ENCODE measurements around the gene PCNX1.

Gene PCNX1

DNA sequence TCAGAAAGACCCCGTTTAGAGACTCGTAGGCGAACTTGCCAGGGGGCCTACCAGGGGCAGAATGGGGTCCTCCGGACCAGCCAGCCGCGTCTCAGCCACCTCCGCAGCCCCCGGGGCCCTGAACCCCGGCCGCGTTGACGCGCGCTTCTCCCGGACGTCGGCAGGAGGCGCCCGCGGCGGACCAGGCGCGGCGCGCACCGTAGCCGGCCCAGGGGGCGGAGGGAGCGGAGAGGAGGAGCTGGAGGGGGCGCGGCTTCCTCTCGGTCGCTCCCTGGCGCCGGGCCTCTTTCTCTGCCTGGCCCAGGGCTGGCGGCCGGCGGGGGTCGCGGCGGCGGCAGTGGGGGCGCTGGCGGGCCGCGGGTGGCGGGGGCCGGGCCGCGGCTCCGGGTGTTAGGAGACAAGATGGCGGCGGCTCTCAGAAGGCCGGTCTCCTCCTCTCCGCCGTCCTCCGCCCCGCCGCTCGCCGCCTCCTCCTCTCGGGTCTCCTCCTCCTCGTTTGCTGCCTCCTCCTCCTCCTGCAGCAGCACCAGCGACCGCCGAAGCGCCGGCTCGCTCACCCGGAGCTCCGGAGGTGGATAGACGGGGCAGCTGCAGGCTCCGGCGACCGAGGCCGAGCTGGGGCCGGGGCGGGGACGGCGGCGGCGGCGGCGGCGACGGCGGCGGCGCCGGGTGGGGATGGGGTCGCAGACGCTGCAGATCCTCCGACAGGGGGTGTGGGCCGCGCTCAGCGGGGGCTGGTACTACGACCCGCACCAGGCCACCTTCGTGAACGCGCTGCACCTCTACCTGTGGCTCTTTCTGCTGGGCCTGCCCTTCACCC is at the start of gene PCNX1:
PCNX1 (plus strand) TSS at position 284 of the 820 bp plus-strand sequence; CDS start at position 676, 392 bp downstream.
- TF ChIP-seq ZC3H10 (CRISPR knock-in tag; IDR thresholded peaks at IDR 0.05) (no peak), ZNF565 (CRISPR knock-in tag; conservative IDR thresholded peaks at IDR 0.05; ENCODE audit: low read depth) (no peak)
- TF ChIP-seq, protein P1, sequence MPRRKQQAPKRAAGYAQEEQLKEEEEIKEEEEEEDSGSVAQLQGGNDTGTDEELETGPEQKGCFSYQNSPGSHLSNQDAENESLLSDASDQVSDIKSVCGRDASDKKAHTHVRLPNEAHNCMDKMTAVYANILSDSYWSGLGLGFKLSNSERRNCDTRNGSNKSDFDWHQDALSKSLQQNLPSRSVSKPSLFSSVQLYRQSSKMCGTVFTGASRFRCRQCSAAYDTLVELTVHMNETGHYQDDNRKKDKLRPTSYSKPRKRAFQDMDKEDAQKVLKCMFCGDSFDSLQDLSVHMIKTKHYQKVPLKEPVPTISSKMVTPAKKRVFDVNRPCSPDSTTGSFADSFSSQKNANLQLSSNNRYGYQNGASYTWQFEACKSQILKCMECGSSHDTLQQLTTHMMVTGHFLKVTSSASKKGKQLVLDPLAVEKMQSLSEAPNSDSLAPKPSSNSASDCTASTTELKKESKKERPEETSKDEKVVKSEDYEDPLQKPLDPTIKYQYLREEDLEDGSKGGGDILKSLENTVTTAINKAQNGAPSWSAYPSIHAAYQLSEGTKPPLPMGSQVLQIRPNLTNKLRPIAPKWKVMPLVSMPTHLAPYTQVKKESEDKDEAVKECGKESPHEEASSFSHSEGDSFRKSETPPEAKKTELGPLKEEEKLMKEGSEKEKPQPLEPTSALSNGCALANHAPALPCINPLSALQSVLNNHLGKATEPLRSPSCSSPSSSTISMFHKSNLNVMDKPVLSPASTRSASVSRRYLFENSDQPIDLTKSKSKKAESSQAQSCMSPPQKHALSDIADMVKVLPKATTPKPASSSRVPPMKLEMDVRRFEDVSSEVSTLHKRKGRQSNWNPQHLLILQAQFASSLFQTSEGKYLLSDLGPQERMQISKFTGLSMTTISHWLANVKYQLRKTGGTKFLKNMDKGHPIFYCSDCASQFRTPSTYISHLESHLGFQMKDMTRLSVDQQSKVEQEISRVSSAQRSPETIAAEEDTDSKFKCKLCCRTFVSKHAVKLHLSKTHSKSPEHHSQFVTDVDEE (CRISPR knock-in tag; IDR thresholded peaks at IDR 0.05) = 0 out of 2 replicates have a peak, but pooled peaks have one; percentile 48
- ATAC-seq = peak; percentile 71

DNA sequence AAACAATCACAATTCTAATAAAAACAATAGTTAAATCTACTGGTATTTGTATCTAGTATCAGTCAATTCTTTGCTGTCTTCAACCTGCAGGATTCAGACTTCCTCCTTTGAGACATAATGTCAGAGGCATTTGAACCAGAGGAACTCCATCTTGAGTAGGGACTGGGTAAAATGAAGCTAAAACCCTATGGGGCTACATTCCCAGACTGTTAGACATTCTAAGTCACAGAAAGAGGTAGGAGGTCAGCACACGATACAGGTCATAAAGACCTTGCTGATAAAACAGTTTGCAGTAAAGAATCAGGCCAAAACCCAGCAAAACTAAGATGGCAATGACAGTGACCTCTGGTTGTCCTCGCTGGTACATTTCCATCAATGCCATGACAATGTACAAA is 49.8 kb upstream of the PCNX1 start:
- no peak for ATAC-seq
- TF ChIP-seq, protein P2, sequence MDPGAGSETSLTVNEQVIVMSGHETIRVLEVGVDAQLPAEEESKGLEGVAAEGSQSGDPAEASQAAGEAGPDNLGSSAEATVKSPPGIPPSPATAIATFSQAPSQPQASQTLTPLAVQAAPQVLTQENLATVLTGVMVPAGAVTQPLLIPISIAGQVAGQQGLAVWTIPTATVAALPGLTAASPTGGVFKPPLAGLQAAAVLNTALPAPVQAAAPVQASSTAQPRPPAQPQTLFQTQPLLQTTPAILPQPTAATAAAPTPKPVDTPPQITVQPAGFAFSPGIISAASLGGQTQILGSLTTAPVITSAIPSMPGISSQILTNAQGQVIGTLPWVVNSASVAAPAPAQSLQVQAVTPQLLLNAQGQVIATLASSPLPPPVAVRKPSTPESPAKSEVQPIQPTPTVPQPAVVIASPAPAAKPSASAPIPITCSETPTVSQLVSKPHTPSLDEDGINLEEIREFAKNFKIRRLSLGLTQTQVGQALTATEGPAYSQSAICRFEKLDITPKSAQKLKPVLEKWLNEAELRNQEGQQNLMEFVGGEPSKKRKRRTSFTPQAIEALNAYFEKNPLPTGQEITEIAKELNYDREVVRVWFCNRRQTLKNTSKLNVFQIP (CRISPR knock-in tag; IDR thresholded peaks at IDR 0.05; ENCODE audit: borderline replicate concordance, low read depth) = no peak
- TF ChIP-seq ZC3H10 (CRISPR knock-in tag; IDR thresholded peaks at IDR 0.05) (no peak), ZNF565 (CRISPR knock-in tag; conservative IDR thresholded peaks at IDR 0.05; ENCODE audit: low read depth) (no peak), SNAI2 (CRISPR knock-in tag; IDR thresholded peaks at IDR 0.05) (no peak), BACH2 (CRISPR knock-in tag; IDR thresholded peaks at IDR 0.05; ENCODE audit: borderline replicate concordance) (no peak), PPARA (CRISPR knock-in tag; IDR thresholded peaks at IDR 0.05; ENCODE audit: borderline replicate concordance) (no peak), TCF4 (CRISPR knock-in tag; IDR thresholded peaks at IDR 0.05; ENCODE audit: borderline replicate concordance) (no peak), RARB (CRISPR knock-in tag; IDR thresholded peaks at IDR 0.05) (no peak), GLIS3 (CRISPR knock-in tag; IDR thresholded peaks at IDR 0.05) (no peak), ZNF8 (CRISPR knock-in tag; IDR thresholded peaks at IDR 0.05) (no peak), ARNTL (CRISPR knock-in tag; IDR thresholded peaks at IDR 0.05; ENCODE audit: borderline replicate concordance, low read depth) (no peak), CSDC2 (CRISPR knock-in tag; IDR thresholded peaks at IDR 0.05) (no peak), ISL1 (CRISPR knock-in tag; IDR thresholded peaks at IDR 0.05) (no peak), ZFP30 (CRISPR knock-in tag; IDR thresholded peaks at IDR 0.05) (no peak), ESRRG (CRISPR knock-in tag; IDR thresholded peaks at IDR 0.05) (no peak)
- TF ChIP-seq, protein P3, sequence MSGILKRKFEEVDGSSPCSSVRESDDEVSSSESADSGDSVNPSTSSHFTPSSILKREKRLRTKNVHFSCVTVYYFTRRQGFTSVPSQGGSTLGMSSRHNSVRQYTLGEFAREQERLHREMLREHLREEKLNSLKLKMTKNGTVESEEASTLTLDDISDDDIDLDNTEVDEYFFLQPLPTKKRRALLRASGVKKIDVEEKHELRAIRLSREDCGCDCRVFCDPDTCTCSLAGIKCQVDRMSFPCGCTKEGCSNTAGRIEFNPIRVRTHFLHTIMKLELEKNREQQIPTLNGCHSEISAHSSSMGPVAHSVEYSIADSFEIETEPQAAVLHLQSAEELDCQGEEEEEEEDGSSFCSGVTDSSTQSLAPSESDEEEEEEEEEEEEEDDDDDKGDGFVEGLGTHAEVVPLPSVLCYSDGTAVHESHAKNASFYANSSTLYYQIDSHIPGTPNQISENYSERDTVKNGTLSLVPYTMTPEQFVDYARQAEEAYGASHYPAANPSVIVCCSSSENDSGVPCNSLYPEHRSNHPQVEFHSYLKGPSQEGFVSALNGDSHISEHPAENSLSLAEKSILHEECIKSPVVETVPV (CRISPR knock-in tag; IDR thresholded peaks at IDR 0.05) = no peak
- TF ChIP-seq, protein P1 (CRISPR knock-in tag; IDR thresholded peaks at IDR 0.05) = no peak
- TF ChIP-seq, protein P4, sequence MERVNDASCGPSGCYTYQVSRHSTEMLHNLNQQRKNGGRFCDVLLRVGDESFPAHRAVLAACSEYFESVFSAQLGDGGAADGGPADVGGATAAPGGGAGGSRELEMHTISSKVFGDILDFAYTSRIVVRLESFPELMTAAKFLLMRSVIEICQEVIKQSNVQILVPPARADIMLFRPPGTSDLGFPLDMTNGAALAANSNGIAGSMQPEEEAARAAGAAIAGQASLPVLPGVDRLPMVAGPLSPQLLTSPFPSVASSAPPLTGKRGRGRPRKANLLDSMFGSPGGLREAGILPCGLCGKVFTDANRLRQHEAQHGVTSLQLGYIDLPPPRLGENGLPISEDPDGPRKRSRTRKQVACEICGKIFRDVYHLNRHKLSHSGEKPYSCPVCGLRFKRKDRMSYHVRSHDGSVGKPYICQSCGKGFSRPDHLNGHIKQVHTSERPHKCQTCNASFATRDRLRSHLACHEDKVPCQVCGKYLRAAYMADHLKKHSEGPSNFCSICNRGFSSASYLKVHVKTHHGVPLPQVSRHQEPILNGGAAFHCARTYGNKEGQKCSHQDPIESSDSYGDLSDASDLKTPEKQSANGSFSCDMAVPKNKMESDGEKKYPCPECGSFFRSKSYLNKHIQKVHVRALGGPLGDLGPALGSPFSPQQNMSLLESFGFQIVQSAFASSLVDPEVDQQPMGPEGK (CRISPR knock-in tag; IDR thresholded peaks at IDR 0.05; ENCODE audit: borderline replicate concordance) = no peak

DNA sequence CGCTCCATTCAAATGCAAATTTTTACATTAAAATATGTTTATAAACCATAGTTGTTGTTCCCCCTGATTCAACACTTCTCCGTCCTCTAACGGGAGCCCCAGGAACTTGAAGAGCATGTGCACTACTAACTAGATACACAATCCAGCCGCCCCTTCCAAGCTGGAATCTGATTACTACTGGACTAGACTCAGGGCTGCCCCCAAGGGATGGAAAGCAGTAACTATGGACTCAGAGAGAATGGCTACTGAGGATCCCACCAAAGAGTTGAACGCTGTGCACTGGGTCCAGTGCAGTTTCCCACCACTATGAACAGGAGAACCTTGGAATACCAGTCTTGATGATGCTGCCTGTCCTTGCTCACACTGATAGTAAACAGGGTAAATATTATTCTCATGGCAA is 48.6 kb upstream of the PCNX1 start:
- ATAC-seq = no peak
- TF ChIP-seq BACH2 (CRISPR knock-in tag; IDR thresholded peaks at IDR 0.05; ENCODE audit: borderline replicate concordance) (no peak), CSDC2 (CRISPR knock-in tag; IDR thresholded peaks at IDR 0.05) (no peak), TCF4 (CRISPR knock-in tag; IDR thresholded peaks at IDR 0.05; ENCODE audit: borderline replicate concordance) (no peak), ESRRG (CRISPR knock-in tag; IDR thresholded peaks at IDR 0.05) (no peak), PPARA (CRISPR knock-in tag; IDR thresholded peaks at IDR 0.05; ENCODE audit: borderline replicate concordance) (no peak), ZNF8 (CRISPR knock-in tag; IDR thresholded peaks at IDR 0.05) (no peak), ARNTL (CRISPR knock-in tag; IDR thresholded peaks at IDR 0.05; ENCODE audit: borderline replicate concordance, low read depth) (no peak), OSR1 (CRISPR knock-in tag; IDR thresholded peaks at IDR 0.05) (no peak), ZC3H10 (CRISPR knock-in tag; IDR thresholded peaks at IDR 0.05) (no peak), GLIS3 (CRISPR knock-in tag; IDR thresholded peaks at IDR 0.05) (no peak)
- TF ChIP-seq, protein P4 (CRISPR knock-in tag; IDR thresholded peaks at IDR 0.05; ENCODE audit: borderline replicate concordance) = no peak
- TF ChIP-seq, protein P2 (CRISPR knock-in tag; IDR thresholded peaks at IDR 0.05; ENCODE audit: borderline replicate concordance, low read depth) = no peak

All from SK-N-SH treated with all-trans-retinoic acid at 6 μM for 48 hours (cell line).